Measurements from ENCODE around the gene IQGAP3.

The IQGAP3 gene

DNA sequence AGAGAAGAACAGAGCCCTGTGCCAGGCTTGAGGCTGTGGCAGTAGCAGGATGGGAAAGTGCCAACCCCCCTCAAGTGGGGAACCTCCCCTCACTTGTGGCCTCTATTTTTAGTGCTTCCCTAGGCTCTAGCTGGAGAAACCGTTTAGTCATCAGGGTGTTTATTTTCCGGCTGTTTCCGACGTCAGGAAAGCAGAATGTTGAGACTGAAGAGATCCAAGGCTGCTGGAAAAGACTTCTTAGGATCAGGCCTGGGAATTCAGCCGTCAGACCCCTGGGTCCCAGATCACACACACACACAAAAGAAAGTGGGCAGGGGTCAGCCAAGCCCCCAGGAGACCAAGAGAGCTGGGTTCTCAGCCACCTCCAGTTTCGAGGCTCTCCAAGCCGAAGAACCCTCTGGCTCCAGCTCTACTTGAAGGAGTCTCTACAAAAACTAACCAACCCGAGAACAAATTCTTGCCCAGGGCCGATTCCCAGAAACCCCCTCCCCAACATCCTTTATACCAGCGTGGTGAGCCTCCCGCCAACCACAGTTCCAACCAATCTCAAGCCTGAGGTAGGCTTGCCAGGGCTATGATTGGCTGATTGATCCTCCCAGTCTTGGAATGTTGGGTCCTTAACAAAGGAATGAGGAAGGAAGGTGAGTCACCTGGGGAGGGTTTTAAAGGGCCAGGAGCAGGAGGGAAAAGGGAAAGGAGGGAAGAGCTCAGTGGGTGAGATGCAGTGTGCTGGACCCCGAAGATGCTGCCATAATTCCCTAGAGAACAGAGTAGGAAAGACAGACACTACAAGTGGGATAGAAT, 69.3 kb downstream of the IQGAP3 start:
- Histone ChIP-seq H3K4me3 (IDR thresholded peaks at IDR 0.05; ENCODE audit: insufficient read depth, low read depth, low read length) (no peak overlapping the region), H3K27ac (peak overlapping the region; percentile 79; the same call in 1 of the 2 replicates)
- TF ChIP-seq, protein P1, sequence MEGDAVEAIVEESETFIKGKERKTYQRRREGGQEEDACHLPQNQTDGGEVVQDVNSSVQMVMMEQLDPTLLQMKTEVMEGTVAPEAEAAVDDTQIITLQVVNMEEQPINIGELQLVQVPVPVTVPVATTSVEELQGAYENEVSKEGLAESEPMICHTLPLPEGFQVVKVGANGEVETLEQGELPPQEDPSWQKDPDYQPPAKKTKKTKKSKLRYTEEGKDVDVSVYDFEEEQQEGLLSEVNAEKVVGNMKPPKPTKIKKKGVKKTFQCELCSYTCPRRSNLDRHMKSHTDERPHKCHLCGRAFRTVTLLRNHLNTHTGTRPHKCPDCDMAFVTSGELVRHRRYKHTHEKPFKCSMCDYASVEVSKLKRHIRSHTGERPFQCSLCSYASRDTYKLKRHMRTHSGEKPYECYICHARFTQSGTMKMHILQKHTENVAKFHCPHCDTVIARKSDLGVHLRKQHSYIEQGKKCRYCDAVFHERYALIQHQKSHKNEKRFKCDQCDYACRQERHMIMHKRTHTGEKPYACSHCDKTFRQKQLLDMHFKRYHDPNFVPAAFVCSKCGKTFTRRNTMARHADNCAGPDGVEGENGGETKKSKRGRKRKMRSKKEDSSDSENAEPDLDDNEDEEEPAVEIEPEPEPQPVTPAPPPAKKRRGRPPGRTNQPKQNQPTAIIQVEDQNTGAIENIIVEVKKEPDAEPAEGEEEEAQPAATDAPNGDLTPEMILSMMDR (conservative IDR thresholded peaks at IDR 0.05; ENCODE audit: low read depth, low read length): no peak

DNA sequence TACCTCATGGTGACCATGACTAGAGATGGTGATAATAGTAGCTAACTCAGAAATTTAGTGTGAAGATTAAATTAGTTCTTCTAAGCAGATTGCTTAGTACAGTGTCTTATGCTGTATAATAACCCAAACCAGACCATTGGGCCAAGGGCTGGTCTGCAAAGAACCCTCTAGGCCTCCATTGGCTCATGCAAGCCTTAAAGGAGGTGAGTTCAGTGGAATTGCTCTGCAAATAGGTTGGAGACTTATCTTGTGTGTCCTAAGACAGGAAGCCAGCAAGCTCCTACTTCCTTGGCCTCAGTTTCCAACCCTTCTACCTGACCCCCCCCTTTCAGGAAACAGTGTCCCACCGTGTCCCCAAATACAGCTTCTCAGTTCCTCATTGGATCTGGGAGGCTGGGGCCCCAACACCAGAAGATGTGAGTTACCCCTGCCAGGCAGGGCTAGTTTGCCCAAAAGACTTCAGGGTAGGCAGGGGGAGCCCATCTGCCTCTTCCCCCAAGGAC, 69.9 kb downstream of the IQGAP3 start:
- no peaks in the 10 kb centered on the region; the same call in 1 of the 2 replicates for H4K20me1 ChIP-seq (ENCODE audit: insufficient read depth)
- H3K9ac ChIP-seq: no peak overlapping the region
- H3K27ac ChIP-seq: peak overlapping the region; percentile 10; the same call in 1 of the 2 replicates
- TF ChIP-seq, protein P1 (conservative IDR thresholded peaks at IDR 0.05; ENCODE audit: low read depth, low read length): no peak
- no peaks in the 10 kb centered on the region; the same call in 1 of the 2 replicates for H3K36me3 ChIP-seq (ENCODE audit: insufficient read depth)
- no peak overlapping the region; the same call in 1 of the 2 replicates for H2AFZ ChIP-seq (ENCODE audit: low read depth)
- peaks cover 30% of the 10 kb centered on the region for H3K79me2 ChIP-seq (ENCODE audit: insufficient read depth, low read depth)
- peak overlapping the region; percentile 96; the same call in 1 of the 2 replicates for H3K4me2 ChIP-seq
- no peak overlapping the region for H3K4me3 ChIP-seq (IDR thresholded peaks at IDR 0.05; ENCODE audit: insufficient read depth, low read depth, low read length)
- H3K27me3 ChIP-seq (ENCODE audit: insufficient read depth, low read depth): no peaks in the 10 kb centered on the region
- peaks cover 71% of the 10 kb centered on the region for H3K4me1 ChIP-seq (ENCODE audit: low read depth, poor library complexity, severe bottlenecking)

More for the DNA sequence above, 69.3 kb downstream of the IQGAP3 start:
- Histone ChIP-seq H3K36me3 (ENCODE audit: insufficient read depth) (no peaks in the 10 kb centered on the region; the same call in 1 of the 2 replicates), H4K20me1 (ENCODE audit: insufficient read depth) (no peaks in the 10 kb centered on the region; the same call in 1 of the 2 replicates), H3K79me2 (ENCODE audit: insufficient read depth, low read depth) (peaks cover 24% of the 10 kb centered on the region), H3K27me3 (ENCODE audit: insufficient read depth, low read depth) (no peaks in the 10 kb centered on the region), H2AFZ (ENCODE audit: low read depth) (peak overlapping the region; percentile 3; the same call in 1 of the 2 replicates), H3K9ac (no peak overlapping the region), H3K4me2 (peak overlapping the region; percentile 96; the same call in 1 of the 2 replicates), H3K4me1 (ENCODE audit: low read depth, poor library complexity, severe bottlenecking) (peaks cover 71% of the 10 kb centered on the region)

DNA sequence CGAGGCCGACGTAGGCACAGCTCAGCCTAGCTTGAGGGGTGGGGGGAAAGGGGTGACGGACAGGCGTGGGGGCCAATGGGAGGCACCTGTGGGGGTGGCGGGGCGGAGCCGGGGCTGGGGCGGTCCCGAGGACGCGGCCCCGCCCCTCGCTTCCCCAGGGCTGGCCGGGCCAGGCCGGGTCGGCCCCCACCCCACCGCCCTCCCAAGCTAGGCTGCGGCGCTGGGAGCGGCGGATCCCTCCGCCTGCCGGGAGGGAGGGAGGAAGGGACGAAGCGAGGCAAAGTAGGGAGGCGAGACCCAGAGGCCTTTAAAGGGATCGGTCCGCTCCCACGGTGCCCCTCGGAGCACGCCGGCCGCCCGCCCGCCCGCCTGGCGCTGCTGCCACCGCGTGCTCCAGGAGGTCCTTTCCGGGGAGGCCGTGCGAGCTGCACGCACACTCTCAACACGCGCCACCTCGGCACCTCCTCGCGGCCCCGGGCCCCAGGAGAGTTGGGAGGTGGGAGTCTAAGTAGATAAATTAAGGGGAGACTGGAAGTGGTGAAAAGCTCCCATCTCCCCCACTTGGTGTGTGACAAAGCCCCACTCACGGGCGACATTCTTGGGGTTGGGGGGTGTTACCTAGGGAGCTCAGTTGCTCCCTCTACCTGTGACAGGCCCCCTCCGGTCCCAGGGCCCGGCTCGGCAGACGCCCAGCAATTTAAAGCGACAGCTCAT, 71.4 kb downstream of the IQGAP3 start:
- peak overlapping the region; percentile 97 for H3K9ac ChIP-seq
- H3K36me3 ChIP-seq (ENCODE audit: insufficient read depth): no peaks in the 10 kb centered on the region; the same call in 1 of the 2 replicates
- H3K27me3 ChIP-seq (ENCODE audit: insufficient read depth, low read depth): no peaks in the 10 kb centered on the region
- H3K4me2 ChIP-seq: peak overlapping the region; percentile 96
- TF ChIP-seq, protein P1 (conservative IDR thresholded peaks at IDR 0.05; ENCODE audit: low read depth, low read length): peak; percentile 98
- peak overlapping the region; percentile 97 for H3K4me3 ChIP-seq (IDR thresholded peaks at IDR 0.05; ENCODE audit: insufficient read depth, low read depth, low read length)
- peaks cover 44% of the 10 kb centered on the region for H3K79me2 ChIP-seq (ENCODE audit: insufficient read depth, low read depth)
- peak overlapping the region; percentile 61 for H2AFZ ChIP-seq (ENCODE audit: low read depth)
- peak overlapping the region; percentile 94 for H3K27ac ChIP-seq
- no peaks in the 10 kb centered on the region; the same call in 1 of the 2 replicates for H4K20me1 ChIP-seq (ENCODE audit: insufficient read depth)
- peaks cover 73% of the 10 kb centered on the region for H3K4me1 ChIP-seq (ENCODE audit: low read depth, poor library complexity, severe bottlenecking)

DNA sequence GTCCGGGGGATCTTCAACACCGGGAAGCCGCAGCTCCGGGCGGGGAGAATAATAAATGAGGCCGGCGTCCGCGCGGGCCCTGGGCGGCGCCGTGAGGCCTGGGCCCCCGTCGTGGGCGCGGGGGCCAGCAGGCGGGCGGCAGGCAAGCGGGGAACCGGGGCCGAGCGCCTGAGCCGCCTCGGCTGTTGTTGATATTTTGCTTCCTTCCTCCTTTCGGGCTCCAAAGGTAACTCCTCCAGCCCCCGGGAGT, 71.9 kb downstream of the IQGAP3 start, which contains the start of gene MEF2D:
TSS of gene MEF2D (minus strand) at position 233 of the 250 bp plus-strand sequence. CDS start 17,483 bp downstream, outside the sequence.
- Histone ChIP-seq H2AFZ (ENCODE audit: low read depth) (peak within 1 kb of the TSS; percentile 61), H3K79me2 (ENCODE audit: insufficient read depth, low read depth) (peaks cover 49% of the 10 kb centered on the region), H3K4me2 (peak within 1 kb of the TSS; percentile 99), H3K4me1 (ENCODE audit: low read depth, poor library complexity, severe bottlenecking) (peaks cover 73% of the 10 kb centered on the region), H3K36me3 (ENCODE audit: insufficient read depth) (no peaks in the 10 kb centered on the region; the same call in 1 of the 2 replicates), H4K20me1 (ENCODE audit: insufficient read depth) (no peaks in the 10 kb centered on the region; the same call in 1 of the 2 replicates), H3K4me3 (IDR thresholded peaks at IDR 0.05; ENCODE audit: insufficient read depth, low read depth, low read length) (peak within 1 kb of the TSS; percentile 97), H3K27ac (peak within 1 kb of the TSS; percentile 94), H3K9ac (peak within 1 kb of the TSS; percentile 97), H3K27me3 (ENCODE audit: insufficient read depth, low read depth) (no peaks in the 10 kb centered on the region)
- TF ChIP-seq, protein P1 (conservative IDR thresholded peaks at IDR 0.05; ENCODE audit: low read depth, low read length): no peak

Measured in KMS-11 (cell line).